CD4-positive, alpha-beta T cell (primary cell): ENCODE results near the gene CLCNKA. TPM values are rescaled to one million over a fixed set of nuclear protein-coding genes. Genes with fewer than 3 reads are reported as not detected.
"Not testable (repeated sequence)": the region's sequence is repeated elsewhere in the genome, so short reads cannot be mapped to it uniquely, and the experiment has no call there.

Source experiments
- ATAC-seq: fragments of 200-7000 bp; cut with Tn5 transposase; one replicate; pipeline ENCODE4 v1.10.0; 2022; ENCODE audit warnings: mild to moderate bottlenecking; ENCODE audit not compliant: poor library complexity
- CTCF ChIA-PET: fragments of 350-600 bp; sonication (Branson Sonifier 250); formaldehyde crosslinking; loops from one replicate; lab custom pipeline; 2021; ENCODE audit warnings: antibody characterized with exemption, inconsistent platforms; lab: Charles Lee
- POLR2A ChIA-PET: fragments of 350-600 bp; sonication (Branson Sonifier 250); formaldehyde crosslinking; loops from one replicate; lab custom pipeline; 2021; ENCODE audit warnings: antibody characterized with exemption, inconsistent platforms; lab: Charles Lee
- DNase-seq, 14 experiments: peaks; one replicate each; pipeline ENCODE4 v3.0.0-alpha.2; 2013 to 2020; ENCODE audit warnings: mixed read lengths in 2 of 14
- H3K27ac ChIP-seq, 2 donors: one replicate each; pipeline versions ENCODE4 v1.5.1 to v1.7.0; 2013; ENCODE audit warnings: low read length in 2 of 2, low read depth in 1 of 2, mild to moderate bottlenecking in 1 of 2
- H3K27me3 ChIP-seq, 2 experiments: 1 replicate in 1 of 2; 2 replicates in 1 of 2; pipeline versions ENCODE4 v1.6.1 to v1.7.0; 2013; ENCODE audit warnings: low read length in 2 of 2, control low read depth in 1 of 2, mild to moderate bottlenecking in 1 of 2, moderate library complexity in 1 of 2; ENCODE audit not compliant: insufficient read depth in 2 of 2, control insufficient read depth in 1 of 2
- H3K36me3 ChIP-seq: one replicate; pipeline ENCODE4 v1.6.1; 2013; ENCODE audit warnings: low read length, control low read depth; ENCODE audit not compliant: insufficient read depth
- H3K4me1 ChIP-seq: one replicate; pipeline ENCODE4 v1.6.1; 2013; ENCODE audit warnings: low read length, control low read depth; ENCODE audit not compliant: insufficient read depth
- H3K4me3 ChIP-seq: one replicate; pipeline ENCODE4 v1.5.1; 2013; ENCODE audit warnings: mild to moderate bottlenecking, low read length, moderate library complexity
- H3K9me3 ChIP-seq, 2 experiments: 1 replicate in 1 of 2; 2 replicates in 1 of 2; pipeline versions ENCODE4 v1.6.1 to v1.7.0; 2013; ENCODE audit warnings: low read length in 2 of 2, mild to moderate bottlenecking in 2 of 2, control low read depth in 1 of 2, moderate library complexity in 1 of 2; ENCODE audit not compliant: control insufficient read depth in 1 of 2, insufficient read depth in 1 of 2
- H3K27ac Mint-ChIP-seq: one replicate; pipeline ENCODE4 v1.8.0; 2020; ENCODE audit warnings: mixed read lengths
- H3K27me3 Mint-ChIP-seq: one replicate; pipeline ENCODE4 v1.8.0; 2021; ENCODE audit warnings: mixed read lengths
- H3K36me3 Mint-ChIP-seq: one replicate; pipeline ENCODE4 v1.8.0; 2021; ENCODE audit warnings: low read depth, mixed read lengths
- H3K4me1 Mint-ChIP-seq: one replicate; pipeline ENCODE4 v1.8.0; 2021; ENCODE audit warnings: low read depth, mixed read lengths
- H3K4me3 Mint-ChIP-seq: one replicate; pipeline ENCODE4 v1.8.0; 2020; ENCODE audit warnings: mild to moderate bottlenecking, mixed read lengths
- H3K9me3 Mint-ChIP-seq: one replicate; pipeline ENCODE4 v1.8.0; 2020; ENCODE audit warnings: mixed read lengths
- intact Hi-C, 2 experiments: fragments of 100-400 bp; cut with DNase I in 1 of 2; cut with micrococcal nuclease in 1 of 2; formaldehyde crosslinking; loops; one replicate each; pipeline versions ENCODE4 v1.15.1 to v1.9.0; 2023 to 2025; cut with DNase I, micrococcal nuclease
- total RNA-seq, 174 experiments: library from RNA in 2 of 174; stranded (reverse) in 2 of 174; gene quantifications; one replicate each; pipeline ENCODE4 v1.2.3 and lab custom pipeline; 2021 to 2026
- TF ChIP-seq, protein P1 (sequence below): fragments of 200-600 bp; IDR thresholded peaks from one replicate; pipeline ENCODE4 v1.8.0; 2022; ENCODE audit warnings: antibody characterized with exemption, mild to moderate bottlenecking

CLCNKA gene
- total RNA-seq, 2 experiments from 2014 or later: not detected

DNA sequence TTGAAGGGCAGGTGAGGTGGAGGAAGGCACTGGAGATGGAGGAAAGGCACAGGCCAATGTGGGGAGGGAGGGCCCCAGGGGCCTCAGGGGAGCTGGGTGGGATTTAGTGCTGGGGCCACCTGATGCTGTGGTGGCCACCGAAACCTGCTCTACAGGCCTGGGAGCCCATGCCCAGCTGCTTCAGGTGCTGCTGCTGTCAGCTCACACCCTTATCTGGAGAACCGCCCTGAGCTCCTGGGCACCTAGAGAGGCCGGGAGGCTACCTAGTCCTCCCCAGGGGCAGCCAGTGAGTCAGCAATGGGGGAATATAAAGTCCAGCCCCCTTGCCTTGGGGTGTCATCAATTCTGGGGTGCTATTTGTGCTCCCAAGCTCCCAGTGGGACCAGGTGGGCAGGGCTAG lies 39.4 kb downstream of the CLCNKA start:
- Mint-ChIP-seq H3K36me3 (no peaks in the 10 kb centered on the region), H3K9me3 (no peaks in the 10 kb centered on the region), H3K4me1 (peaks cover 7% of the 10 kb centered on the region), H3K27me3 (peaks cover 7% of the 10 kb centered on the region), H3K4me3 (no peak overlapping the region), H3K27ac (no peak overlapping the region)
- ChIA-PET CTCF (no interaction called here), POLR2A (no interaction called here)
- ATAC-seq (no peak), DNase-seq (no peak)
- no peaks in the 10 kb centered on the region for H3K36me3 ChIP-seq
- H3K27ac ChIP-seq: no peak overlapping the region
- intact Hi-C loops: no loop called here
- H3K4me3 ChIP-seq: no peak overlapping the region
- no peaks in the 10 kb centered on the region for H3K27me3 ChIP-seq
- H3K9me3 ChIP-seq: no peaks in the 10 kb centered on the region
- TF ChIP-seq, protein P1, sequence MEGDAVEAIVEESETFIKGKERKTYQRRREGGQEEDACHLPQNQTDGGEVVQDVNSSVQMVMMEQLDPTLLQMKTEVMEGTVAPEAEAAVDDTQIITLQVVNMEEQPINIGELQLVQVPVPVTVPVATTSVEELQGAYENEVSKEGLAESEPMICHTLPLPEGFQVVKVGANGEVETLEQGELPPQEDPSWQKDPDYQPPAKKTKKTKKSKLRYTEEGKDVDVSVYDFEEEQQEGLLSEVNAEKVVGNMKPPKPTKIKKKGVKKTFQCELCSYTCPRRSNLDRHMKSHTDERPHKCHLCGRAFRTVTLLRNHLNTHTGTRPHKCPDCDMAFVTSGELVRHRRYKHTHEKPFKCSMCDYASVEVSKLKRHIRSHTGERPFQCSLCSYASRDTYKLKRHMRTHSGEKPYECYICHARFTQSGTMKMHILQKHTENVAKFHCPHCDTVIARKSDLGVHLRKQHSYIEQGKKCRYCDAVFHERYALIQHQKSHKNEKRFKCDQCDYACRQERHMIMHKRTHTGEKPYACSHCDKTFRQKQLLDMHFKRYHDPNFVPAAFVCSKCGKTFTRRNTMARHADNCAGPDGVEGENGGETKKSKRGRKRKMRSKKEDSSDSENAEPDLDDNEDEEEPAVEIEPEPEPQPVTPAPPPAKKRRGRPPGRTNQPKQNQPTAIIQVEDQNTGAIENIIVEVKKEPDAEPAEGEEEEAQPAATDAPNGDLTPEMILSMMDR: no peak
- H3K4me1 ChIP-seq: peaks cover 11% of the 10 kb centered on the region

DNA sequence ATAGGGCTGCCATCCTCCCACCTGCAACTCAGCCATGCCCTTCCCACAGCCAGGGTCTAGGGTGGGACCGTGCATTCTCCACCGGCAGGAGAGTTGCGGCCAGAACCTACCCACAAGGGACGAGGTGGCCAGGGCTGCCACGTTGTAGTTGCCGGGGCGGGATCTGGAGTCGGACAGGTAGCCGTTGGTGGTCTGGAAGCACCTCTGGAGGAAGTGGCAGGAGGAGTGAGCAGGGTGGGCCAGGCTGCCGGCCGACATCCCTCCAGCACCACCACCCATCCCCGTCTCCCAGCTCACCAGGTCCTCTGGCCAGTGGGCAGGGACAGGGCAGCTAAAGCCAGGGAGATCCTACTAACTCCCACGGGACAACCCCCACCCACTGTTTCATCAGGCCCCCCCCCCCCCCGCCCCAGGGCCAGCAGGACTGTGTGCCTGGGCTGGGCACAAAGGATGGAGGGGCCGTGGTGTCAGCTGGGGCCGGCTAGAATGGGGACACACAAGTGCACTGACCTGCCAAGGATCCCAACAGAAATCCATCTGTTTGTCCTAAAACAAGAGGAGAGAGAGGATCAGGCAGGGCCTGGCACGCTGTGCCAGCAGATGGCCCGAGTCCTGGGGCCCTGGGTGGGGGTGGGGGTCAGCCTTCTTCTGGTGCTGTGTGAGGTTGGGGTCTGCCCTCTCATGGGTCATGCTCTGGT lies 40.3 kb downstream of the CLCNKA start:
- H3K36me3 Mint-ChIP-seq, DNase-seq, H3K9me3 ChIP-seq, H3K9me3 Mint-ChIP-seq, intact Hi-C loops, H3K36me3 ChIP-seq, CTCF ChIA-PET, H3K4me3 ChIP-seq, H3K27ac ChIP-seq, H3K27ac Mint-ChIP-seq, H3K4me3 Mint-ChIP-seq, H3K4me1 Mint-ChIP-seq, ATAC-seq, H3K27me3 ChIP-seq, POLR2A ChIA-PET, H3K27me3 Mint-ChIP-seq: not testable (repeated sequence)
- peaks cover 10% of the 10 kb centered on the region for H3K4me1 ChIP-seq

DNA sequence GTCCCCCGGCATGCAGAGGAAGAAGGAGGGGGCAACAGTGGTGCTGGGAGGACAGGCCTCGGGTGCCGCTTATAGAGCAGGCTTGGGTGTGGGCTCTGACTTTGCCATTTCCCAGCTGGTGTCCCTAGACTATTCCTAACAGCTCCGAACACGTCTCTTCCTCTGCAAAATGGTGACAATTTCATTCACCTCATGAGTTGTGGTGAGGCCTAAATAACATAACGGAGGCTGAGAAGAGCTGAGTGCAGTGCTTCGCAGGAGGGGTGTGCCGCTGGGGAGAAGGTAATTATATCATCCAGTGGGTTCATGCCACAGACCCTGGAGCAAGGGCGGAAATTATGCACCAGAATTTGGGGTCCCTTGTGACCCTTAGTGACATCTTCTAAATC lies 40.8 kb downstream of the CLCNKA start:
- H3K4me3 Mint-ChIP-seq, POLR2A ChIA-PET: not testable (repeated sequence)

DNA sequence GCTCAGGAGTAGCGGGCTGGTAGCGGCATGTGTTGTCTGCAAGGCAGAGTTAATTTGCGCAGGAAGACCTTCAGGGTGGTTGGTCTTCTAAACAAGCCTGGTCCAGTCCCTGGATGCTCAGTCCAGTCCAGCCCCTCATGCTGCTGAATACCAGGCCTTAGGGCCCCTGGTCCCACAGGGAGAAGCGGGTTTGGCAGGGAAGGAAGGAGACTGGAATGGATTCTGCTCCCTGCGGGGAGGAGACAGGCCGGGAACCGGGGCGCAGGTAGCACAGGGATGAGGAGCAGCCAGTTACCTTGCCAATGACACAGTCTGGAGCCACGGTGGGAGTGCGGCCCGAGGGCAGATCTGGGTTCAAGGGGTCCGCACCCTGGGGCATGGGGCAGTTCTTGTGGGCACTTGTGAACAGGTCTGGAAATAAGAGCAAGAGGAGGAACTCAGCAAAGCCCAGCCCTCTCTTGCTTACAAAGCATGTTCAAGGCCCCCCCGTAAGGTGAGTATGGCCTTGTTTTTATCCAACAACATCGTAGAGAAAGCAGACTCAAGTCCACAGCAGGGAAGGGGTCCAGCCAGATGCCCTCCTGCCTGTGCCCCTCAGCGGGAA lies 41.5 kb downstream of the CLCNKA start:
- no peak overlapping the region for H3K27ac Mint-ChIP-seq
- peaks cover 7% of the 10 kb centered on the region for H3K4me1 Mint-ChIP-seq

More for the DNA sequence above, 40.8 kb downstream of the CLCNKA start:
- H3K9me3 Mint-ChIP-seq, H3K4me1 Mint-ChIP-seq, H3K27ac Mint-ChIP-seq, H3K36me3 Mint-ChIP-seq, H3K36me3 ChIP-seq, DNase-seq, H3K27me3 ChIP-seq, H3K27ac ChIP-seq, H3K9me3 ChIP-seq, H3K27me3 Mint-ChIP-seq, intact Hi-C loops, CTCF ChIA-PET, H3K4me3 ChIP-seq, ATAC-seq: not testable (repeated sequence)
- H3K4me1 ChIP-seq: peaks cover 10% of the 10 kb centered on the region

More for the DNA sequence above, 41.5 kb downstream of the CLCNKA start:
- ChIA-PET CTCF (no interaction called here), POLR2A (no interaction called here)
- H3K36me3 ChIP-seq: no peaks in the 10 kb centered on the region
- peaks cover 7% of the 10 kb centered on the region for H3K27me3 Mint-ChIP-seq
- no peak for ATAC-seq
- no peaks in the 10 kb centered on the region for H3K9me3 ChIP-seq
- no peaks in the 10 kb centered on the region for H3K36me3 Mint-ChIP-seq
- no peak for DNase-seq
- TF ChIP-seq, protein P1: no peak
- H3K9me3 Mint-ChIP-seq: no peaks in the 10 kb centered on the region
- intact Hi-C loops: no loop called here
- no peaks in the 10 kb centered on the region for H3K27me3 ChIP-seq
- H3K4me3 ChIP-seq: no peak overlapping the region
- no peak overlapping the region for H3K4me3 Mint-ChIP-seq
- peaks cover 10% of the 10 kb centered on the region for H3K4me1 ChIP-seq
- no peak overlapping the region for H3K27ac ChIP-seq
